ENCODE data around the gene MAML3.

The MAML3 gene

GRCh38 chr4:139851639-139852038, 302.3 kb downstream of the MAML3 start:
- TF ChIP-seq POLR2A (IDR thresholded peaks at IDR 0.05; ENCODE audit: extremely low read depth, insufficient read length), result no peak
- no peak overlapping the region for H3K4me3 ChIP-seq (ENCODE audit: low read depth, low read length)
- DNase-seq (ENCODE audit: low read depth), result no peak

- DNase-seq (ENCODE audit: low read depth), result no peak
- H3K4me3 ChIP-seq (ENCODE audit: low read depth, low read length), result no peak overlapping the region
- TF ChIP-seq MYC (IDR thresholded peaks at IDR 0.05; ENCODE audit: low read depth, low read length), result no peak
- no peak for TF ChIP-seq MAX (IDR thresholded peaks at IDR 0.05; ENCODE audit: low read depth, low read length)
- TF ChIP-seq CTCF (IDR thresholded peaks at IDR 0.05; ENCODE audit: low read depth, low read length), result no peak
- TF ChIP-seq POLR2A (IDR thresholded peaks at IDR 0.05; ENCODE audit: extremely low read depth, insufficient read length), result no peak
Observed at GRCh38 chr4:139851133-139851532, 302.9 kb downstream of the MAML3 start.

GRCh38 chr4:139849219-139849618, 304.8 kb downstream of the MAML3 start:
- no peak for DNase-seq (ENCODE audit: low read depth)
- no peak overlapping the region for H3K4me3 ChIP-seq (ENCODE audit: low read depth, low read length)
- TF ChIP-seq MYC (IDR thresholded peaks at IDR 0.05; ENCODE audit: low read depth, low read length) (no peak), POLR2A (IDR thresholded peaks at IDR 0.05; ENCODE audit: extremely low read depth, insufficient read length) (no peak), MAX (IDR thresholded peaks at IDR 0.05; ENCODE audit: low read depth, low read length) (no peak), CTCF (IDR thresholded peaks at IDR 0.05; ENCODE audit: low read depth, low read length) (no peak)

- H3K4me3 ChIP-seq (ENCODE audit: low read depth, low read length), result no peak overlapping the region
- TF ChIP-seq MAX (IDR thresholded peaks at IDR 0.05; ENCODE audit: low read depth, low read length) (no peak), POLR2A (IDR thresholded peaks at IDR 0.05; ENCODE audit: extremely low read depth, insufficient read length) (no peak), MYC (IDR thresholded peaks at IDR 0.05; ENCODE audit: low read depth, low read length) (no peak), CTCF (IDR thresholded peaks at IDR 0.05; ENCODE audit: low read depth, low read length) (no peak)
- no peak for DNase-seq (ENCODE audit: low read depth)
Observed at GRCh38 chr4:139848028-139848427, 306.0 kb downstream of the MAML3 start.

- H3K4me3 ChIP-seq (ENCODE audit: low read depth, low read length), result no peak overlapping the region
- no peak for TF ChIP-seq POLR2A (IDR thresholded peaks at IDR 0.05; ENCODE audit: extremely low read depth, insufficient read length)
- no peak for TF ChIP-seq CTCF (IDR thresholded peaks at IDR 0.05; ENCODE audit: low read depth, low read length)
- no peak for TF ChIP-seq MAX (IDR thresholded peaks at IDR 0.05; ENCODE audit: low read depth, low read length)
- TF ChIP-seq MYC (IDR thresholded peaks at IDR 0.05; ENCODE audit: low read depth, low read length), result no peak
- no peak for DNase-seq (ENCODE audit: low read depth)
Observed at GRCh38 chr4:139847602-139848001, 306.4 kb downstream of the MAML3 start.

GRCh38 chr4:139846766-139847165, 307.2 kb downstream of the MAML3 start:
- no peak for DNase-seq (ENCODE audit: low read depth)
- TF ChIP-seq CTCF (IDR thresholded peaks at IDR 0.05; ENCODE audit: low read depth, low read length), result no peak
- no peak for TF ChIP-seq MAX (IDR thresholded peaks at IDR 0.05; ENCODE audit: low read depth, low read length)
- no peak for TF ChIP-seq MYC (IDR thresholded peaks at IDR 0.05; ENCODE audit: low read depth, low read length)
- no peak for TF ChIP-seq POLR2A (IDR thresholded peaks at IDR 0.05; ENCODE audit: extremely low read depth, insufficient read length)
- H3K4me3 ChIP-seq (ENCODE audit: low read depth, low read length), result no peak overlapping the region

Measured in NB4 (cell line).